Measurements from ENCODE around the gene RNU6-9.
"Not testable (repeated sequence)": the region's sequence is repeated elsewhere in the genome, so short reads cannot be mapped to it uniquely, and the experiment has no call there.

Gene RNU6-9

DNA sequence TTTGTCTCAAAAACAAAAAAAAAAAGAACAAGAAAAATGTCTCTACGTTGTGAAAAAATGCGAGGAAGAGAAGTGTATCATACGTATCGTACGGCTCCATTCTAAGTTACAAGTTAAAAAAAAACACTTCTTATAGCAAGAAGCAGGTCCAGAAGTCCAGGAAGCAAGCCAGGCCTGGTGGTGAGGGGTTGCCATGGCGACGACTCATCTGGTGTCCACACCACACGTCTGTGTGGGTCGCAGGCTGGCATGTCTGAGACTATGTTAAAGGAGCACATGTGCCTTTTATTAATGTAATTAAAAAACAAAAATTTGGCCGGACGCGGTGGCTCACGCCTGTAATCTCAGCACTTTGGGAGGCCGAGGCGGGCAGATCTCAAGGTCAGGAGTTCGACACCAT is 6.2 kb upstream of the RNU6-9 start:
- Histone ChIP-seq H3K27me3 (ENCODE audit: insufficient read depth, low read depth, severe bottlenecking) (no peaks in the 10 kb centered on the region), H3K4me3 (ENCODE audit: low read depth, low read length) (no peak overlapping the region), H3K9me3 (ENCODE audit: severe bottlenecking) (no peaks in the 10 kb centered on the region), H3K27ac (no peak overlapping the region), H3K36me3 (peaks cover 78% of the 10 kb centered on the region)
- no peak for DNase-seq
- TF ChIP-seq, protein P1, sequence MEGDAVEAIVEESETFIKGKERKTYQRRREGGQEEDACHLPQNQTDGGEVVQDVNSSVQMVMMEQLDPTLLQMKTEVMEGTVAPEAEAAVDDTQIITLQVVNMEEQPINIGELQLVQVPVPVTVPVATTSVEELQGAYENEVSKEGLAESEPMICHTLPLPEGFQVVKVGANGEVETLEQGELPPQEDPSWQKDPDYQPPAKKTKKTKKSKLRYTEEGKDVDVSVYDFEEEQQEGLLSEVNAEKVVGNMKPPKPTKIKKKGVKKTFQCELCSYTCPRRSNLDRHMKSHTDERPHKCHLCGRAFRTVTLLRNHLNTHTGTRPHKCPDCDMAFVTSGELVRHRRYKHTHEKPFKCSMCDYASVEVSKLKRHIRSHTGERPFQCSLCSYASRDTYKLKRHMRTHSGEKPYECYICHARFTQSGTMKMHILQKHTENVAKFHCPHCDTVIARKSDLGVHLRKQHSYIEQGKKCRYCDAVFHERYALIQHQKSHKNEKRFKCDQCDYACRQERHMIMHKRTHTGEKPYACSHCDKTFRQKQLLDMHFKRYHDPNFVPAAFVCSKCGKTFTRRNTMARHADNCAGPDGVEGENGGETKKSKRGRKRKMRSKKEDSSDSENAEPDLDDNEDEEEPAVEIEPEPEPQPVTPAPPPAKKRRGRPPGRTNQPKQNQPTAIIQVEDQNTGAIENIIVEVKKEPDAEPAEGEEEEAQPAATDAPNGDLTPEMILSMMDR (IDR thresholded peaks at IDR 0.05; ENCODE audit: low read depth, low read length), result no peak

DNA sequence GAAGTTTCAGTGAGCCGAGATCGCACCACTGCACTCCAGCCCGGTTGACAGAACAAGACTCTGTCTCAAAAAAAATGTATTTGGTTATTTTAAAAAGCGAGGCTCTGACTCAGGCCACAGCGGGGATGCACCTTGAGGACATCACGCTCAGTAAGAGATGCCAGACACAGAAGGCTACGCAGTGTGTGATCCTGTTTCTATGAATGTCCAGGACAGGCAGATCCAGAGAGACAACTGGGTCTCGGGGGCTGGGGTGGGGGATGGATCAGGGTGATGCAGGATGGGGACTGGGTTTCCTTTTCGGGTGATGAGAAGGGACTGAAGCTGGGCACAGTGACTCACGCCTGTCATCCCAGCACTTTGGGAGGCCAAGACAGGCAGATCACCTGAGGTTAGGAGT is 5.7 kb upstream of the RNU6-9 start:
- Histone ChIP-seq H3K36me3 (peaks cover 72% of the 10 kb centered on the region), H3K27ac (no peak overlapping the region), H3K4me3 (ENCODE audit: low read depth, low read length) (no peak overlapping the region), H3K27me3 (ENCODE audit: insufficient read depth, low read depth, severe bottlenecking) (no peaks in the 10 kb centered on the region), H3K9me3 (ENCODE audit: severe bottlenecking) (no peaks in the 10 kb centered on the region)
- TF ChIP-seq, protein P1 (IDR thresholded peaks at IDR 0.05; ENCODE audit: low read depth, low read length), result no peak
- no peak for DNase-seq

DNA sequence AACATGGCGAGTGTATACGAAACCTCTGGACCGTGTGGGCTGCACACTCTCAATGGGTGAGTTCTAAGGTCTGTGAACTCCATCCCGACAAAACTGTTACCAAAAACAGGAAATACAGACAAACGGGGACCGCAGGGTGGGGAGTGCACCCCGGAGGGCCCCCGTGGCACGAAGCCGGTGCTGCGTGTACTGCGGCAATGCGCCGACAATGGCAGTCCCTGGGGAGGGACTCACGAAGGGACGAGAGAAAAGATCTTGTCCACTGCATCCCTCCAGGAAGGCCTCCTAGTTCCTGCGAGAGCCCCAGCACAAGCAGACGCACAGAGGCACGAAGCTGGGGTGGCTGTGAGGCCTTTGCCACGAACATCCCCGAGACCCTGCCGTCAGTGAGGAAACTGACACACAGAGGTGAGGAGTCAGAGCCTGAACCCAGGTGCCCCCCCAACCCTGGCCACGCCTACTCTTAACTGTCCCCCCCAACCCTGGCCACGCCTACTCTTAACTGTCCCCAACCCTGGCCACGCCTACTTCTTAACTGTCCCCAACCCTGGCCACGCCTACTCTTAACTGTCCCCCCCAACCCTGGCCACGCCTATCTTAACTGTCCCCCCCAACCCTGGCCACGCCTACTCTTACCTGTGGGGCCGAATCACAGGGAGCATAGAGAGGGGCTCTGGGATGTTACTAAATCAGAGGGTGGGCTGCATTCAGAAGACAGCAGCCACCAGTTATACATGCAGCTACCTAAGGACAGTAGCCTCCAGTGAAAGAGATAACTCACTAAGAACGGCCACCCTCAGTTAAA is 4.5 kb upstream of the RNU6-9 start:
- H3K27me3 ChIP-seq (ENCODE audit: insufficient read depth, low read depth, severe bottlenecking), result no peaks in the 10 kb centered on the region

DNA sequence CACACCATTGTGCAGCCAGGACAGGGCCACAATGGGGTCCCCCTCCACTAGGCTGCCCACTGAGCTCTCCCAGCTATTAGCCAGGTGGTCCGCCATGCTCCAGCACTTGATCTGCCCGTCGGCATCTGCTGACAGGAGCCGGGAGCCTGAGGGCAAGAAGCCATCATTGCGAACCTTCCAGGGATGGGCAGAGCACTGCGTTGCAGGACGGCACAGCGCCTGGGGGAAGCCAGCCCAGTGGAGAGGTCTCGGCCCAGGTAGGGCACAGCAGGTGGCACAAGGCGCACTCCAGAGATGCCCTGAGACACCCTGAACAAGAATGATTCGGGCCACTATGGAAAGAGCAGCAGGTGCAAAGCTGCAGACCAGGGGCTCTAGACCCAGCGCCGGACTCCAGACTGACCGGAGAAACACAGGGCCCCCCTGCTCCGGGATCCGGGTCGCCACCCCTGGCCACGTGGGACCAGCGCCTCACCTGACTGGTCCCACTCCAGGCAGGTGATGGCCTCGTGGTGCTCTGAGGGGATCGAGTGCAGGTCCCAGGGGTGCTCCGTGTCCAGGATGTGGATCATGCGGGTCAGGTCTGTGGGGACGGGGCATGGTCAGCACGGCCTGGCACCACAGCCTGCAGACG is 3.5 kb upstream of the RNU6-9 start:
- Histone ChIP-seq H3K27ac (no peak overlapping the region), H3K36me3 (peaks cover 57% of the 10 kb centered on the region), H3K27me3 (ENCODE audit: insufficient read depth, low read depth, severe bottlenecking) (no peaks in the 10 kb centered on the region), H3K9me3 (ENCODE audit: severe bottlenecking) (no peaks in the 10 kb centered on the region), H3K4me3 (ENCODE audit: low read depth, low read length) (no peak overlapping the region)
- no peak for DNase-seq
- TF ChIP-seq, protein P1 (IDR thresholded peaks at IDR 0.05; ENCODE audit: low read depth, low read length), result no peak

More for the DNA sequence above, 4.5 kb upstream of the RNU6-9 start:
- DNase-seq, result peak; percentile 56
- Histone ChIP-seq H3K36me3 (peaks cover 66% of the 10 kb centered on the region), H3K4me3 (ENCODE audit: low read depth, low read length) (no peak overlapping the region), H3K9me3 (ENCODE audit: severe bottlenecking) (no peaks in the 10 kb centered on the region), H3K27ac (no peak overlapping the region)
- TF ChIP-seq, protein P1 (IDR thresholded peaks at IDR 0.05; ENCODE audit: low read depth, low read length), result no peak

DNA sequence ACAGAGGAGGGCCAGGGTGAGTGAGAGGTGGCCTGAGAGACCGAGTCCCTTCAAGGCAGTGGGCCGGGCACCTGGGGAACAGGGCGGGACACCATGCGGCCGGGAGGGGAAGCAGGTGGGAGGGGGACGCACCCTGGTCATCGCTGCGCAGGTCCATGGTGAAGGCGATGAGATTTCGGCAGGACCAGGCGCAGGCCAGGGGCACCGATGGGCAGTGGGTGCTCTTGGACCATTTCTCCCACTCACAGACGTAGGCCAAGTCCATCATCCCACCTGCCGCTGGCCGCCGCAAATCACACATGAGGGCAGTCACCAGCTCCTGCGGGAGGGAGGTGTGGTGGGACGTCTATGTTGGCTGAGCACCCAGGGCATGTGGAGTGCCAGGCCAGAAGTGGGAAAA is 2.5 kb upstream of the RNU6-9 start:
- DNase-seq, result no peak
- TF ChIP-seq, protein P1 (IDR thresholded peaks at IDR 0.05; ENCODE audit: low read depth, low read length), result no peak
- Histone ChIP-seq H3K27ac (no peak overlapping the region), H3K9me3 (ENCODE audit: severe bottlenecking) (no peaks in the 10 kb centered on the region), H3K27me3 (ENCODE audit: insufficient read depth, low read depth, severe bottlenecking) (no peaks in the 10 kb centered on the region), H3K36me3 (peaks cover 48% of the 10 kb centered on the region), H3K4me3 (ENCODE audit: low read depth, low read length) (no peak overlapping the region)

DNA sequence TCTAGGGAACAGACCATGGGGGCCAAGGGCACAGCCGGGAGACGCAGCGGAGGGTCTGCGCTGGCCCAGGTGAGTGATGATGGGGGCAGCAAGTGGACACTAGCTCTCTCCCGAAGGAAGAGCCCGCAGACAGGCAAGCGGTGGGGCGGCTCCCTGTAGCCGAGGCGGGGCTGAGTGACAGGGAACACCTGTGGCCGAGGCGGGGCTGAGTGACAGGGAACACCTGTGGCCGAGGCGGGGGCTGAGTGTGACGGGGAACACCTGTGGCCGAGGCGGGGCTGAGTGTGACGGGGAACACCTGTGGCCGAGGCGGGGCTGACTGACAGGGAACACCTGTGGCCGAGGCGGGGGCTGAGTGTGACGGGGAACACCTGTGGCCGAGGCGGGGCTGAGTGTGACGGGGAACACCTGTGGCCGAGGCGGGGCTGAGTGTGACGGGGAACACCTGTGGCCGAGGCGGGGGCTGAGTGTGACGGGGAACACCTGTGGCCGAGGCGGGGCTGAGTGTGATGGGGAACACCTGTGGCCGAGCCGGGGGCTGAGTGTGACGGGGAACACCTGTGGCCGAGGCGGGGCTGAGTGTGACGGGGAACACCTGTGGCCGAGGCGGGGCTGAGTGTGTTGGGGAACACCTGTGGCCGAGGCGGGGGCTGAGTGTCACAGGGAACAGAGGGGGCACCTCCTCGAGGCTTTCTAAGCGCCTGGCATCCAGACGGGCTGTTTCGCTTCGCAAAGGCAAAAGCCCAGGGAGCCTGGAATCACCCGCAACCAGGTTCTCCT is 1.7 kb upstream of the RNU6-9 start:
- Histone ChIP-seq H3K36me3 (peaks cover 40% of the 10 kb centered on the region), H3K4me3 (ENCODE audit: low read depth, low read length) (peak overlapping the region; percentile 50)
- not testable (repeated sequence) for H3K27ac ChIP-seq; H3K9me3 ChIP-seq (ENCODE audit: severe bottlenecking); DNase-seq; H3K27me3 ChIP-seq (ENCODE audit: insufficient read depth, low read depth, severe bottlenecking)
